MCF 10A (cell line): ENCODE measurements around the gene LSM4. TPM values are rescaled to one million over a fixed set of nuclear protein-coding genes. Genes with fewer than 3 reads are reported as not detected.

Experiments used
- BruUV-seq: library from RNA; stranded (reverse); fragments of 400-500 nt; replicated peaks from 2 replicates; lab custom pipeline; 2021; lab: Mats Ljungman, UMichigan
- CTCF ChIA-PET: fragments of 300-600 bp; sonication (Branson Sonifier 250); formaldehyde crosslinking; extraction: SDS; loops from one replicate; lab custom pipeline; 2021; ENCODE audit warnings: antibody characterized with exemption, inconsistent platforms; lab: Yijun Ruan, JAX
- POLR2A ChIA-PET: fragments of 300-600, 350-650 bp; sonication (Branson Sonifier 250); formaldehyde crosslinking; extraction: SDS; loops from one replicate; lab custom pipeline; 2020; ENCODE audit warnings: antibody characterized with exemption, inconsistent platforms; lab: Yijun Ruan, JAX
- DNase-seq: peaks from one replicate; pipeline ENCODE4 v3.0.0-alpha.2; 2018; ENCODE audit not compliant: unreplicated experiment
- H3K27ac Mint-ChIP-seq: one replicate; pipeline ENCODE4 v1.8.0; 2022; ENCODE audit warnings: mild to moderate bottlenecking, low read depth, mixed read lengths; ENCODE audit not compliant: unreplicated experiment
- H3K27me3 Mint-ChIP-seq: one replicate; pipeline ENCODE4 v1.8.0; 2022; ENCODE audit warnings: mixed read lengths; ENCODE audit not compliant: insufficient read depth, unreplicated experiment
- H3K36me3 Mint-ChIP-seq: one replicate; pipeline ENCODE4 v1.8.0; 2022; ENCODE audit warnings: mild to moderate bottlenecking, moderate library complexity, mixed read lengths; ENCODE audit not compliant: insufficient read depth, unreplicated experiment
- H3K4me1 Mint-ChIP-seq: one replicate; pipeline ENCODE4 v1.8.0; 2022; ENCODE audit warnings: mixed read lengths; ENCODE audit not compliant: insufficient read depth, unreplicated experiment
- H3K4me3 Mint-ChIP-seq: one replicate; pipeline ENCODE4 v1.8.0; 2022; ENCODE audit warnings: mild to moderate bottlenecking, moderate library complexity, mixed read lengths; ENCODE audit not compliant: unreplicated experiment
- H3K9me3 Mint-ChIP-seq: one replicate; pipeline ENCODE4 v1.8.0; 2022; ENCODE audit warnings: mixed read lengths; ENCODE audit not compliant: unreplicated experiment
- intact Hi-C: fragments of 100-400 bp; cut with micrococcal nuclease; formaldehyde crosslinking; loops from 2 replicates; pipeline ENCODE4 v1.14.1; 2022
- total RNA-seq: library from RNA; stranded (reverse); gene quantifications from 2 replicates; pipeline ENCODE4 v1.2.3, GENCODE V29; 2022
- TF ChIP-seq, protein P1 (sequence below): fragments of 200-600 bp; IDR thresholded peaks from one replicate; pipeline ENCODE4 v1.8.0; 2022; ENCODE audit warnings: antibody characterized with exemption, mild to moderate bottlenecking; ENCODE audit not compliant: unreplicated experiment

Gene LSM4
- total RNA-seq, 1 experiment from 2014 or later = 193 TPM

DNA sequence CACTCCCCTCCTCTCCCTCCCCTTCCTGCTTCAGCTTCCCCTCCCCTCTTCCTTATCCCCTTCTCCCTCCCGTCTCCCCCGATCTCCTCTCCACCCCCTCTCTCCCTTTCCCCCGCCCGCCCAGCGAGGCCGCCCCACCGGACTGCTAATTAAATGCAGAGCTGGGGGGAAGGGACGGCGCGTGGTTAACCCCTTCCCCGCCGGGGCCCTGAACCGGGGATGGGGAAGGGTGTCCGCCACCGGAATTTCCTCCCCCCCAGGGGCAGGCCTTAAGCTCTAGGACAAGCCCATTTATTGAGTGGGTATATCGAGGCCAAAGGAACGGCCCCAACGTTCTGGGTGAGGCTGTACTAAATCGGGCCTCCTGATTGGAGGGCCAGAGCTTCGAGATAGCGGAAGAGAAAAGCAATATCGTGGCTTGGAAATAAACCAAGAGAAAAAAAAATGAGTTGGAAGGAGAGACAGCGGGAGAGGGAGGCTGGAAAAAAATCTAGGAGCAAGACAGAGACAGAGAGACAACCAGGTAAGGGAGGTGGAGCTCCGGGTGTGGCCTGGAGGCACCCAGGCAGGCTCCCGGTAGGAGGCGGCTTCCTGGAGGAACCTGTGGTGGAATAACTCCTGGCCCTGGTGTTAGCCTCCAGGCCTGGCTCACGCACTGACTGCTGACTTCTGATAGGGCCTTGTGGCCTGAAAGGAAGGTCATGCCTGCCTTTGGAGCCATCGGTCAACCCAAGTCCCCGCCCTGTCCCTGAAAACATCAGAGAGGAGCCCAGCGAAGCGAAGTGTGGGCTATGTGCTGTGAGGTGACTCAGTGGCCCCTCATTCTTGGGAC is 29.9 kb downstream of the LSM4 start:
- intact Hi-C loops = no loop called here
- BruUV-seq = no TSS peak
- POLR2A ChIA-PET = interaction anchor here (0.6 to 4.0 kb wide), 13 partner anchors 9 to 251 kb away, joined by 3 to 170 read pairs (median 7); partner anchors contain the start of genes IQCN, JUND, LSM4 and MPV17L2

DNA sequence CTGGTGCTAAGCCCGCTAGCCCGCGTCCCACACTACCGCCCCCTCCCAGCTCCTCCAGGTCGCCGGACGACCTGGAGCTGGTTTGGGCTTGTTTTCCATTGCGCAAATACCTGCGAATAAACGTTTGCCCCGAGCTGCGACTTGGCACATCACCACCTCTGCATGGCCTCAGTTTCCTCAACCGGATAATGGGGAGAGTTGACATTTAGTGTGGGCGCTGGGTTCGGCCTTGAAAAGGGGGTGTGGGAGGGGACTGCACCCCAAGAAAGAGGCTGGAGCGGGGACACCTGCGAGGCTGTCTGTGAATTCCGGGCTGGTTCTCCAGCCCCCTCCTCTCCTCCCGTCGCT is 30.4 kb downstream of the LSM4 start:
- peak; percentile 86 for DNase-seq
- no TSS peak for BruUV-seq
- Mint-ChIP-seq H3K4me1 (peaks cover 19% of the 10 kb centered on the region), H3K36me3 (peaks cover 6% of the 10 kb centered on the region), H3K4me3 (peak overlapping the region; percentile 78), H3K27me3 (no peaks in the 10 kb centered on the region), H3K27ac (peak overlapping the region; percentile 97), H3K9me3 (no peaks in the 10 kb centered on the region)
- CTCF ChIA-PET = interaction anchor here (0.7 to 2.7 kb wide), 6 partner anchors 13 to 683 kb away, joined by 3 to 15 read pairs (median 6); partner anchors contain the start of gene LSM4
- TF ChIP-seq, protein P1, sequence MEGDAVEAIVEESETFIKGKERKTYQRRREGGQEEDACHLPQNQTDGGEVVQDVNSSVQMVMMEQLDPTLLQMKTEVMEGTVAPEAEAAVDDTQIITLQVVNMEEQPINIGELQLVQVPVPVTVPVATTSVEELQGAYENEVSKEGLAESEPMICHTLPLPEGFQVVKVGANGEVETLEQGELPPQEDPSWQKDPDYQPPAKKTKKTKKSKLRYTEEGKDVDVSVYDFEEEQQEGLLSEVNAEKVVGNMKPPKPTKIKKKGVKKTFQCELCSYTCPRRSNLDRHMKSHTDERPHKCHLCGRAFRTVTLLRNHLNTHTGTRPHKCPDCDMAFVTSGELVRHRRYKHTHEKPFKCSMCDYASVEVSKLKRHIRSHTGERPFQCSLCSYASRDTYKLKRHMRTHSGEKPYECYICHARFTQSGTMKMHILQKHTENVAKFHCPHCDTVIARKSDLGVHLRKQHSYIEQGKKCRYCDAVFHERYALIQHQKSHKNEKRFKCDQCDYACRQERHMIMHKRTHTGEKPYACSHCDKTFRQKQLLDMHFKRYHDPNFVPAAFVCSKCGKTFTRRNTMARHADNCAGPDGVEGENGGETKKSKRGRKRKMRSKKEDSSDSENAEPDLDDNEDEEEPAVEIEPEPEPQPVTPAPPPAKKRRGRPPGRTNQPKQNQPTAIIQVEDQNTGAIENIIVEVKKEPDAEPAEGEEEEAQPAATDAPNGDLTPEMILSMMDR = no peak
- POLR2A ChIA-PET = interaction anchor here (0.6 to 4.0 kb wide), 14 partner anchors 10 to 252 kb away, joined by 3 to 170 read pairs (median 7); partner anchors contain the start of genes IQCN, JUND, LSM4 and MPV17L2
- intact Hi-C loops = no loop called here

More for the DNA sequence above, 29.9 kb downstream of the LSM4 start:
- peaks cover 6% of the 10 kb centered on the region for H3K36me3 Mint-ChIP-seq
- peaks cover 19% of the 10 kb centered on the region for H3K4me1 Mint-ChIP-seq
- peak overlapping the region; percentile 78 for H3K4me3 Mint-ChIP-seq
- CTCF ChIA-PET = interaction anchor here (0.7 to 2.7 kb wide), 6 partner anchors 13 to 682 kb away, joined by 3 to 15 read pairs (median 6); partner anchors contain the start of gene LSM4
- no peaks in the 10 kb centered on the region for H3K27me3 Mint-ChIP-seq
- DNase-seq = peak; percentile 82
- no peaks in the 10 kb centered on the region for H3K9me3 Mint-ChIP-seq
- H3K27ac Mint-ChIP-seq = peak overlapping the region; percentile 83
- TF ChIP-seq, protein P1 = no peak

DNA sequence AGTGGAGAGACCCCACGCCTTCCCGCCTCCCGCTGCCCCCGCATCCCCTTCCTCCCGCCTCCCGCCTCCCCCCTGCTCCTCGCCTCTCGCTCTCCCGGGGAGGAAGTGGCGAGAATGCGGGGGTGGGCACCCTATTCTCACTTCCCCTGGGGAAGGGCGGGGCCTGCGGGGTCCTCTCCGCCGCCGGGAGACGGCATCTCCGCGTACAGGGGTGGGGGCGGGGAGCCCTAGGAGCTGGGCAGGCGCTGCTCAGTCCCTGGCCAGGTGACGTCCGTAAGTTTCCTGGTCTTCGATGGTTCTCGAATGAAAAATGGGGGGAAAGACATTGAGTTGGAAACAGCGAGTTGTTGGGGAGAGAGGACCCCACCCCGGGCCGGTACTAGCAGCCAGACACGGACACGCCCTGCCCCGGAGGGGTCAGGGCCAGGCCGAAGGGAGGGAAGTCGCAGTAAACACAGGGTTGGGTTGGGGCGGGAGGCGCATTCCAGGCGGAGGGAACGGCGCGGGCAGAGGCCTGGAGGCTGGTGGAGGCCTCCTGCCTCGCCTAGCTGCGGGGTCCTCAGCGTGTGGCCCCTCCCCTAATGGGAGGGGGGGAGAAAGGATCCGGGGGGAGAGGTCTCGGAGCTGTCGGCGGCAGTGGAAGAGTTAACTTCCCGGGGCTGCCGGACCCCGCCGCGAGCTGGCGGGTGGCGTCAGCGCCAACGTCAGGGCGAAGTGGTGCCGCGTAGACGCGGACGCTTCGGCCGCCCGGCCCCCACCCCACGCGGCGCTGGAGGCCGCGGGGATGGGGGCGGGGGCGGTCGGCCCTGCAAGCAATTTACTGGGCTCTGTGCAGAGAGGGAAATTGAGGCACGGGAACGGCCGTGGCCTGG is 31.1 kb downstream of the LSM4 start:
- peak; percentile 70 for DNase-seq
- H3K4me1 Mint-ChIP-seq = peaks cover 19% of the 10 kb centered on the region
- H3K27ac Mint-ChIP-seq = peak overlapping the region; percentile 97
- TF ChIP-seq, protein P1 = no peak
- H3K27me3 Mint-ChIP-seq = no peaks in the 10 kb centered on the region
- no peaks in the 10 kb centered on the region for H3K9me3 Mint-ChIP-seq
- TSS peak; percentile 83 for BruUV-seq
- ChIA-PET CTCF (interaction anchor here (0.5 to 2.7 kb wide), 7 partner anchors 9 to 683 kb away, joined by 3 to 15 read pairs (median 5); partner anchors contain the start of gene LSM4), POLR2A (interaction anchor here (0.6 to 4.0 kb wide), 14 partner anchors 10 to 252 kb away, joined by 3 to 170 read pairs (median 6); partner anchors contain the start of genes IQCN, JUND, LSM4 and MPV17L2)
- intact Hi-C loops = no loop called here
- H3K4me3 Mint-ChIP-seq = peak overlapping the region; percentile 78
- peaks cover 6% of the 10 kb centered on the region for H3K36me3 Mint-ChIP-seq
